Skin epidermis (tissue), 12 donors: Measurements from ENCODE around the gene PARD3B.

Source experiments
- H3K27ac ChIP-seq, 21 experiments: fragments of 200-600 bp; sonication (generic) in 11 of 21; one replicate each; pipeline ENCODE4 v1.5.0; 2020; ENCODE audit warnings: mild to moderate bottlenecking in 3 of 21, inconsistent platforms in 2 of 21, moderate library complexity in 2 of 21
- H3K4me3 ChIP-seq, 7 experiments: fragments of 200-600 bp; sonication (generic) in 2 of 7; one replicate each; pipeline ENCODE4 v1.5.0; 2020; ENCODE audit warnings: inconsistent platforms in 2 of 7, mild to moderate bottlenecking in 2 of 7, moderate library complexity in 1 of 7

PARD3B gene

GRCh38 chr2:205448189-205448588, 902.9 kb downstream of the PARD3B start:
- Histone ChIP-seq H3K27ac (no peak overlapping the region), H3K4me3 (no peak overlapping the region)

- Histone ChIP-seq H3K27ac (no peak overlapping the region), H3K4me3 (no peak overlapping the region)
These were observed 906.7 kb downstream of the PARD3B start for GRCh38 chr2:205451901-205452512.

DNA sequence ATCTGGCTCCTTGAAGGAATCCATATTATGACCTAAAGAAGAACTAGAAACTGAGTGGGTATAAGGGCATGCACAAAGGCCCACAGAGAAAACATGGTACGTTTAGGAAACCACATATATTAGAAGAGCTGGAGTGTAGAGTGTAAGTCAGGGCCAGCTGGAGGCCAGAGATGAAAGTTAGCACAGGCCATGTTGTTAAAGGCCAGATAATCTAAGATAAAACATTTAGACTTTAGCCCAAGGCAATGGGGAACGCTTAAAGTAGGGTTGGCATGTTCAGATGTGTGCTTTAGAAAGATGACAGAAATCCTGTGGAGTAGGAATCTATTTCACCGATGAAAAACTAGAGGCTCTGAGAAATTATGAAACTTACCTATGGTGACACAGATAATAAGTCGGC, 907.9 kb downstream of the PARD3B start:
- Histone ChIP-seq H3K27ac (no peak overlapping the region), H3K4me3 (no peak overlapping the region)

DNA sequence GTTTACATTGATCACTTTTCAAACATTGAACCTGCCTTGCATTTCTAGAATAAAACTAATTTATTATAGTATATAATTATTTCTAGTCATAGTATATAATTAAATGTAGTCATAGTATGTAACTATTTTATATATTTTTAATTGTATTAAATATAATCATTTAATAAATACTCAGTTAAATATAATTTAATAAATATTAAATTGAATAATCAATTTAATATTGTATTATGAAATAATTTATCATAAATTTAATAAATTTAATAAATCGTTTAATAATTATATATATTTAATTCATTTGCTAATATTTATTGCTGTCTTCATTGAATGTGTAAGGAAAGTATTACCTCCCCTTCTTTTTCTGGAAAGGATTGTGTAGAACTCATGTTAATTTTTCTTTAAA, 911.4 kb downstream of the PARD3B start:
- H3K4me3 ChIP-seq: no peak overlapping the region

GRCh38 chr2:205460217-205460616, 914.9 kb downstream of the PARD3B start:
- Histone ChIP-seq H3K4me3 (no peak overlapping the region), H3K27ac (no peak overlapping the region)

More for the DNA sequence above, 911.4 kb downstream of the PARD3B start:
- H3K27ac ChIP-seq: no peak overlapping the region

DNA sequence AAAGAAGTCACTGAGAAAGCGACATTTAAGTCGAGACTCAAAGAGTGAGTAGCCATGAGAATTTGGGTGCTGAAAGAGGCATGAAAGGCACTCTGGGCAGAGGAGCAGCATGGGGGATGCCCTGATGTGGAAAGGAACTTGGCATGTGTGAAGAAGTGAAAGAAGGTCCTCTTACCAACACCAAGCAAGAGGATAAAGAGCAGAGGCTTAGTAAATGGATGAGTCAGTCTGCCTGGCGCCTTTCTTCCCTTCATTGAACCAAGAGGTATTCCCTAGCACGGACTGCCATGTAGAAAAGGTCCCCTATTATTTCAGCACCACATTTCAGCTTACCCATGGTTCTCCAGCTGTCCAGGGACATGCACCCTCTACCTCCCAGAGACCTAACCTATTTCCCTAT, 915.9 kb downstream of the PARD3B start:
- no peak overlapping the region for H3K4me3 ChIP-seq
- no peak overlapping the region for H3K27ac ChIP-seq

DNA sequence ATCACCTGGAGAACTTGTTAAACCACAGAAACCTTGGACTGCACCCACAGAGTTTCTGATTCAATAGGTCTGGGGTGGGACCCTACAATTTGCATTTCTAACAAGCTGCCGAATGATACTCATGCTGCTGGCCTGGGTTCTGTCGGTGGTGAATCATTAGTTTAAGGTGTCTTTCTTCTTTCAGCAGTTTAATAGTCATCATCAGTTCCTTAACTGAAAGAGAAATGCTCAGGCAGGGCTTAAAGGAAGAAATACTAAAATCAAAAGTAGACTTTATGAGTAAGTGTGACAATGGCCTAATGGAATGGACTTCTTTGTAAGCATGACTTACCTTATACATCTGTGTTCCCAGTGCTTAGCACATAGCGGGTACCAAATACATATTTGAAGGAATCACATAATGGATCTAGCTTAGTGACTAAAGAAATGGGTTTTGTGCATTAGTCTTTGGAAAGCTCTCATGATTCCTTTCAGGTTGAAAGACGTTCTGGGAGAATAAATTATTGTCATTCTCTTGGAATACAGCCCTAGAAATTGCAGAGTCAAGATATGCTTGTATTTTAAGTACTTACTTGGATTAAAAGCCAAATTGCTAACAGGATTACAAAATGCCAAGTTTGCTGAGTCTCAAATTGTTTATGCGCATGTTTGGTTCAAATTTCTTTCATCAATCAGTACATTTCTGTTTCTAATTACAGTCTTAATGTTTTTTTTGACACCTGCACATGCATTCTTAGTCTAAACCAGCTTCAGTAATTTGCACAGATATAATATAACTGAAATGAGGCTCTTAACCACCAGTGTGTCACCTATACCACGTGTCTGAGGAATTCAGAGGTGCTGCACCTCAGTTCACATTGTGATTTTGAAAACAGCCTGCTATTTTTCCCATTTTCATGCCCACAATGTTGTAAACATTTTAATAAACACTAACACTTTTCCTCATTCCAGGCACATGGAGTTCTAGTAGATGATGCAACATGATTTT, 916.7 kb downstream of the PARD3B start:
- H3K4me3 ChIP-seq: no peak overlapping the region
- no peak overlapping the region for H3K27ac ChIP-seq

DNA sequence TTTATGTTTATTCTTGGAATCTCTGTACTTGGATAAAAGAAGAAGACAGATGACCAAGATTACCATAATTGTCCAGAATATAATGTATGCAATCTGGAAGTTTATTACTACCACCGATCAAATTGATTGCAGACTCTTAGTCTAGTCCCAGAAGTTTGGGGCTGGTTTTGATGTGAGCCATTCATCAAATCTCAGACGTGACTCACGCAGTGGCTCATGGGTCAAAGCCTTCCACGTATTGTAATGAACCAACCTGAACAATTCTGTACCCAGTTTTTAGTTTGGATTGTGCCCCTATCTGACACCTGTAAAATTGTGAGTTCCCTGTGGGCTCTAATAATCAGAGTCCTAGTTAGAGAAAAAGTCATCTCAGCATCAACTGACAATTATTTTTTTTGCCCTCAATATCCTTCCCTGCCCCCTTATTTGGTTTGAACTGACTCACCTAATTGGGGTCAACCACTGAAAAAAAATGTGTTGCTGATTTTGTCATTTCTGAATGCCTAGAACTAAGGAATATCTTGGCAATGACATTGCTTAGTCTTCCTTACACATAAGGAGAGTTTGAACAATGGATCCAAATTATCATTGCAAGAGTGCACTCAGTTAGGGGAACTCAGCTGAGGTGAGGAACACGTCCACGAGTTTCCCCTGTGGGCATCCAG, 917.5 kb downstream of the PARD3B start:
- no peak overlapping the region for H3K27ac ChIP-seq
- no peak overlapping the region for H3K4me3 ChIP-seq

DNA sequence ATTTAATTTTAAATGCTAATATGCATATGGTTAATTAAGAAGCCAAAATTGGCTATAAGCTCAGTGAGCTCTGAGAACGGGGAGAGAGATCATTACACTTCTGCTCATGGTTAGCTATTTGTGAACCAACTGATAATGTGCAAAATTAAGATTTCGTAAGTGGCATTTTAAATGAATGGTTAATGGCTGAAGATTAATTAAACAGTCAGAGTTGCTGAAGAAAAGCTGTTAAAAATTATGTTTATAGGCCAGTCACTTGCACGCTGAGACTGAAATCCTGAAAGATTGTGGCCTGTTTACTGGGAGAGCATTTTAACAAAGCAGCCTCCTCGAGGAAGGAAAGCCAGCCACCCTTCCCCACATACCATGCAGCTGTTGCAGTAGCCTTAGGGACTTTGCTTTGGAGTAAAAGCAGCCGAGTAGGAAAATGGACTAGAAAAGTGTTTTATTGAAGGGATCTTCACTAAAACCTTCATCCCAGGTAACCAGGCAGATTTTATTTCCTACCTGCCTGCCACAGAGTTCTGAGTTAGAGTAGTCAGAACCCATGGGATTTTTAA, 918.3 kb downstream of the PARD3B start:
- Histone ChIP-seq H3K4me3 (no peak overlapping the region), H3K27ac (no peak overlapping the region)

DNA sequence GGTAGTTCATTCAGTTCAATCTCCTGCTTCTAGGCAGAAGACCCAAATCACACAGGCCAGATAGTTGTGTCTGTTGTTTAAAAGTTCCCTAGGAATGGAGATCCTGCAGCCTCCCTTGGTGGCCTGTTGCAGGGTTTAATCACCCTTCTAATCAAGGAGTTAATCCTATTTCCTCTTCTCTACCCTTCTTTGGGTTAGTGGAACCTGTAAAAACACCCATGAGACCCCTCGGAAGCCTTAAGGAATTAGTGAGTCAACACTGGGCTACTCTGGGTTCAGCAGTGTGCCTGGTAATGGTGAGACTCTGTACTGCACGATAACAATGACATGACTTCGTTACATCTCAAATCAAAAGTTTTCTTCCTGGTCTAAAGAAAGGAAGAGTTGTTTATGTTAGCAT, 919.4 kb downstream of the PARD3B start:
- no peak overlapping the region for H3K27ac ChIP-seq
- no peak overlapping the region for H3K4me3 ChIP-seq

DNA sequence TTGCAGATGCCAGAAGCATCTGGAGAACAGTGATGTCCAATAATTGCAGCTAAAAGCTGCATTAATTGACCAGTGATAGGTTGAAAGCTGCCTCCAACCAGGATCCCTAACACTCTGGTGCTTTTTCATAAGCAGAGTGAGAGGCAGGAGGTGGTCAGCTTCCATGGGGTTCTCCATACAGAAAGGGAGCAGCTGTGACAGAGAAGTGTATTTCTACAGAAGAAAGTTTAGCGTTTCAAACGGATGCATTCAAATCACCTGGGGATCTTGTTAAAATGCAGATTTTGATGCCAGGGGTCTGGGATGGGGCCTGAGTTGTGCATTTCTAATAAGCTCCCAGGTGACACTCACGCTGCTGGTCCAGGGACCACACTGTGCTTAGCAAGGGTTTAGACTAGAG, 920.5 kb downstream of the PARD3B start:
- no peak overlapping the region for H3K27ac ChIP-seq
- no peak overlapping the region for H3K4me3 ChIP-seq

GRCh38 chr2:205471776-205472175, 926.5 kb downstream of the PARD3B start:
- no peak overlapping the region for H3K27ac ChIP-seq
- no peak overlapping the region for H3K4me3 ChIP-seq

DNA sequence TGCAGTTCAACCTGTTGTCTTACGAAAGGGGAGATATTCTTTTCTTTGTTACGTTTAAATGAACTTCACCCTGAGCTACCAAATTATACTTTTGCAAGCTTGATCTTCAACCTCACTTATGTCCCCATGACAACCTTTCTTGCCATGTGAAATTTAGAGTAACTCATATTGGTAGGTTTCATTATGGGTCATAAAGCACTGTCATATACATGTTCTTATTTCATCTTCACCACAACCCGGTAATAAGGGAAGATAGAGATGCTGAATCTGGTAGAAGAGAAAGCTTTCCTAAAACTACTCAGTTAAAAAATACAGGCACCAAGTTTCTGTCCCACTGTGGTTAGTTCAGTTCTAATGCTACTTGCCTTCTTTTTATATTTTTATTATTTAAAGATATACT, 928.5 kb downstream of the PARD3B start:
- H3K27ac ChIP-seq: no peak overlapping the region
- H3K4me3 ChIP-seq: no peak overlapping the region

GRCh38 chr2:205474741-205475415, 929.6 kb downstream of the PARD3B start:
- no peak overlapping the region for H3K27ac ChIP-seq

GRCh38 chr2:205475416-205475768, 930.1 kb downstream of the PARD3B start:
- no peak overlapping the region for H3K4me3 ChIP-seq
- no peak overlapping the region for H3K27ac ChIP-seq

More at GRCh38 chr2:205474741-205475415, 929.6 kb downstream of the PARD3B start:
- no peak overlapping the region for H3K4me3 ChIP-seq

DNA sequence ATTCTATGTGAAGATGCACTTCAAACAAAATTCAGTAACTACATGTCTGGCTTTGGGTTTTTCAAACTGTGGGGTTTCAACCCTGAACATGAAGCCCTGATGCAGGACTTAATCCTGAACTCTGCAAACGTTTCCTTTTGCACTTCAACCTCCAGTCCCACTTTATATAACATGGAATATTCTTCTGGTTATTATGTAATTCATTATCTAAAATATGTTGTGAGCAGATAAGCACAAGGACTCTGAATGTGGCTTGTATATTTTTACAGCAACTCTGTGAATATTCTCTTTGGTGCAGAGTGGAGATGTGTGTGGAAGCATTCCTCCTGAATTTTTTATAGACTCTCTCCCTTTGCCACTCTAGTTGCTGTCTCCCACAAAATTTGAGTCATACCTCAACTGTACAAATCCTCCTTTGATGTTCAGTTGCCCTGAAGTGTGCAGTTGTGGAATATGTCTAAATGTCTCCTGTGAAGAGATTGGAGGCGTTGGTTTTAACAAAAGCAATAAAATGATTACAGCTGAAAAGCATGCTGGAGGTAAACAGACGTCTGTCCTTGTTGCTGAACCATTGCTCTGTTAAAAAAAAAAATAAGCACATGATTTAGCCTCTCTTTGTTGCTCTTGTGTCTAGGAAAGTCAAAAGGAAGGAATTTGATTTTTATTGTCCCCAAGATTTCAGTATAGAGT, 931.9 kb downstream of the PARD3B start:
- no peak overlapping the region for H3K27ac ChIP-seq
- H3K4me3 ChIP-seq: no peak overlapping the region

DNA sequence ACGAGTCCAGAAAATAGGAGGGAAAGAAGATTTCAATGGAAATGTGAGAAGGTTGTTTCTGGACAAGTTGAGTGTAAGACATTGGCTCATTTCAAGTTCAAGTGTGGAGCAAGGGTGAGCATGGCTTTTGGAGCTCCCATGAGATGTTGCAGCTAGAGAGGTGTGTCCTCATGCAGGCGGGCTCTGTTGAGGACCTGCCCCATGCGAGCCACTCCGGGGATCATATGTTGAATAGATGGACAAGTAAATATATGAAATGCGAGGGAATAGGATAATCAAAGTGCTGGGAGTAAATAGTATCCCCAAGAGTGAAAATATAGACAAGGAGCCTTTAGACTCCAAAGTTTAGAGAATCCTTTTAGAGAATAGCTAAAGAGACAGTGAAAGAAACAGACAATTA, 936.6 kb downstream of the PARD3B start:
- H3K4me3 ChIP-seq: no peak overlapping the region
- H3K27ac ChIP-seq: no peak overlapping the region

DNA sequence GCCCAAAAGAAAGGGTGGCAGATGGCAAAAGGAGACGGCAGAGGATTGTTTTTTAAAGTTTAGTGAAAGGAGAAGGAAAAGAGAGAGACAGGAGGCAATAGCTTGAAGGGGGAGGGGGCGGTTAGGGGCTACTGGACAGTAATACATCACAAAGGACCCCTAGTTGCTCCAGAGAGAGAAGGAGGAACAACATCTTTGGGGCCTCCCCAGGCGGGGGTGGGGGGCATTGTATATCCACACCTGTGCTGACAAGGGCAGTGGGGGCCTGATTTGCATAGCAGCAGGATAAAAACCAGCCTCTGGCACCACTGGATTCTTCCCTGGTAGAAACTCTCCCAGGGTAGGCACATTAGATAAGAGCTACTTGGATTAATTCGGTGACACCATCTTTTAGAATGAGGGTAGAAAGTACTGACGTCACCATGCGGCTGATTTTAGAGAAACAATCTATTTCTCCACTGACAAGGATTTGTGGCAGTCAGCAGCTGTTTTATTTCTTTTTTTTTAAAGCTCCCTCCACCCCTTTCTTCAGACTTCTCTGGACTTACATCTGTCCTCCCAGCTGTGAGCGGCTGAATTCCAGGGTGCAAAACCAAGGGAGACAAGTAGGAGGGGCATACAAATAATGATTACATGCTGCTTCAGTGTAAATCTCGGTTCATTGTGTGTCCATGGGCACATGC, 937.3 kb downstream of the PARD3B start:
- H3K27ac ChIP-seq: no peak overlapping the region

GRCh38 chr2:205483095-205483494, 937.8 kb downstream of the PARD3B start:
- no peak overlapping the region for H3K4me3 ChIP-seq
- no peak overlapping the region for H3K27ac ChIP-seq

More for the DNA sequence above, 937.3 kb downstream of the PARD3B start:
- H3K4me3 ChIP-seq: no peak overlapping the region
